SH-SY5Y (cell line): ENCODE data around the gene MGAT5B.

ENCODE experiments used
- GATA2 ChIP-seq: IDR thresholded peaks from 2 replicates; pipeline ENCODE4 v1.6.1; 2011; ENCODE audit warnings: mild to moderate bottlenecking, low read depth, low read length
- GATA3 ChIP-seq: IDR thresholded peaks from 2 replicates; pipeline ENCODE4 v1.6.1; 2011; ENCODE audit warnings: low read depth, mild to moderate bottlenecking, low read length, moderate library complexity

DNA sequence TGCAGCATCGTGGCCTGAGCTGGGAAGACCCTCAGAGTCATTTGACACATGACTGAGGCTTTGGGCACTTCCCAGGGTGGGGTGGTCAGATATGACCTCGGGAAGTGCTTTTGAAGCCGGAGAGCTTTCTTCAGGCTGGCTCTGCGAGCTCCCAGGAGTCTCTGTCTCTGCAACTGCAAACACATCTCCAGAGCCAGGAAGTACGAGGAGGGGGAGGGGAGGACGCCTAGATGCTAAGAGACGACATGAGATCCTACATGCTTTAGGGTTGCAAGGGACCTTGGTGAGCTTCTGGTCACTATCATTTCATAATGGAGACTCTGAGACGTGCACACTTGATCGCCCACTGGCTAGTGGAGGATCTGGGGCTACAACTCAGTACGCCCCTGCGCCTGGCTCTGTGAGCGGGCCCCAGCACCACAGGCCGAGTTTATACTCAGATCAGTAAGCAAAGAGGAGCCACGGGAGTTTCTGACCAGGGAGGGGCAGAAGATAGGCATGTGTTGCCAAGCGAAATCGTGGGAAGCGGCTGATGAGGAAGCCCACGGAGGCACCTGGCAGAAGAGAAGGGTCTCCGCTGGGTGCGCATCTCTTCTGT lies 527 bp upstream of the MGAT5B start:
- TF ChIP-seq GATA2 (no peak), GATA3 (no peak)
